ENCODE measurements around the gene SPATA6L.

The SPATA6L gene

GRCh38 chr9:4549751-4550295 is 116.5 kb downstream of the SPATA6L start:
- DNase-seq (ENCODE audit: low spot score), result no peak

- no peak for DNase-seq (ENCODE audit: low spot score)
These were observed 117.2 kb downstream of the SPATA6L start for GRCh38 chr9:4548811-4549725.

Data from pons (tissue), 1 donor.